Osteocyte (in vitro differentiated cells): ENCODE data around the gene RALGPS2. TPM values are rescaled to one million over a fixed set of nuclear protein-coding genes. Genes with fewer than 3 reads are reported as not detected.

ENCODE experiments used
- DNase-seq: peaks from one replicate; pipeline ENCODE4 v3.0.0; 2021; ENCODE audit warnings: mixed read lengths; ENCODE audit not compliant: unreplicated experiment; ENCODE audit errors: extremely low spot score
- H3K27ac Mint-ChIP-seq: one replicate; pipeline ENCODE4 v1.8.0; 2021; ENCODE audit warnings: mild to moderate bottlenecking, mixed read lengths; ENCODE audit not compliant: unreplicated experiment
- H3K27me3 Mint-ChIP-seq: one replicate; pipeline ENCODE4 v1.8.0; 2021; ENCODE audit warnings: mixed read lengths; ENCODE audit not compliant: unreplicated experiment
- H3K36me3 Mint-ChIP-seq: one replicate; pipeline ENCODE4 v1.8.0; 2021; ENCODE audit warnings: mixed read lengths; ENCODE audit not compliant: unreplicated experiment
- H3K4me1 Mint-ChIP-seq: one replicate; pipeline ENCODE4 v1.8.0; 2021; ENCODE audit warnings: mixed read lengths; ENCODE audit not compliant: unreplicated experiment
- H3K4me3 Mint-ChIP-seq: one replicate; pipeline ENCODE4 v1.8.0; 2021; ENCODE audit warnings: mild to moderate bottlenecking, moderate library complexity, mixed read lengths; ENCODE audit not compliant: unreplicated experiment
- H3K9me3 Mint-ChIP-seq: one replicate; pipeline ENCODE4 v1.8.0; 2021; ENCODE audit warnings: mixed read lengths; ENCODE audit not compliant: unreplicated experiment
- CTCF ChIP-seq: fragments of 200-600 bp; sonication (generic); IDR thresholded peaks from 2 replicates; pipeline ENCODE4 v1.5.0; 2021; ENCODE audit warnings: antibody characterized with exemption, mild to moderate bottlenecking, moderate library complexity
- long read RNA-seq: library from polyadenylated mRNA; unstranded; transcript quantifications from one replicate; pipeline ENCODE4 v2.0.0, GENCODE V29; 2021
- total RNA-seq: library from RNA; stranded (reverse); gene quantifications from 2 replicates; pipeline ENCODE4 v1.2.1, GENCODE V29; 2021

RALGPS2 gene
- 6.5 and 8.4 TPM in 2 replicates for total RNA-seq
- long read RNA-seq, full-length matches to known transcripts: 7 of 13 reads
- long read RNA-seq, partial matches to known transcripts: 1 of 13 reads
- long read RNA-seq, other reads (novel, unspliced or antisense): 5 of 13 reads

GRCh38 chr1:178724728-178725465 is at the start of gene RALGPS2:
TSS of gene RALGPS2 (plus strand) at chr1:178725244. CDS start at chr1:178776765, 51,521 bp downstream.
- no peaks in the 10 kb centered on the region for H3K9me3 Mint-ChIP-seq
- peak; percentile 86 for DNase-seq
- peak within 1 kb of the TSS; percentile 45 for H3K27ac Mint-ChIP-seq
- H3K4me3 Mint-ChIP-seq: peak within 1 kb of the TSS; percentile 80
- TF ChIP-seq CTCF: no peak
- H3K36me3 Mint-ChIP-seq: no peaks in the 10 kb centered on the region
- H3K27me3 Mint-ChIP-seq: no peaks in the 10 kb centered on the region
- peaks cover 19% of the 10 kb centered on the region for H3K4me1 Mint-ChIP-seq

GRCh38 chr1:178679237-178679636 is 45.8 kb upstream of the RALGPS2 start:
- no peaks in the 10 kb centered on the region for H3K27me3 Mint-ChIP-seq
- TF ChIP-seq CTCF: no peak
- no peaks in the 10 kb centered on the region for H3K36me3 Mint-ChIP-seq
- H3K4me1 Mint-ChIP-seq: peaks cover 19% of the 10 kb centered on the region
- H3K9me3 Mint-ChIP-seq: no peaks in the 10 kb centered on the region
- DNase-seq: no peak
- H3K4me3 Mint-ChIP-seq: no peak overlapping the region
- H3K27ac Mint-ChIP-seq: no peak overlapping the region

GRCh38 chr1:178682429-178682828 is 42.6 kb upstream of the RALGPS2 start:
- H3K4me3 Mint-ChIP-seq: no peak overlapping the region
- DNase-seq: no peak
- H3K4me1 Mint-ChIP-seq: peaks cover 33% of the 10 kb centered on the region
- H3K27ac Mint-ChIP-seq: no peak overlapping the region
- H3K9me3 Mint-ChIP-seq: no peaks in the 10 kb centered on the region
- no peaks in the 10 kb centered on the region for H3K27me3 Mint-ChIP-seq
- no peaks in the 10 kb centered on the region for H3K36me3 Mint-ChIP-seq
- TF ChIP-seq CTCF: no peak

- no peaks in the 10 kb centered on the region for H3K27me3 Mint-ChIP-seq
- H3K4me1 Mint-ChIP-seq: peaks cover 33% of the 10 kb centered on the region
- no peak for TF ChIP-seq CTCF
- no peak overlapping the region for H3K27ac Mint-ChIP-seq
- no peak for DNase-seq
- H3K36me3 Mint-ChIP-seq: no peaks in the 10 kb centered on the region
- no peaks in the 10 kb centered on the region for H3K9me3 Mint-ChIP-seq
- no peak overlapping the region for H3K4me3 Mint-ChIP-seq
Observed at GRCh38 chr1:178682886-178683285, 42.2 kb upstream of the RALGPS2 start.

GRCh38 chr1:178683291-178683690 is 41.8 kb upstream of the RALGPS2 start:
- no peak for DNase-seq
- Mint-ChIP-seq H3K9me3 (no peaks in the 10 kb centered on the region), H3K27ac (no peak overlapping the region), H3K4me1 (peaks cover 33% of the 10 kb centered on the region), H3K4me3 (no peak overlapping the region), H3K36me3 (no peaks in the 10 kb centered on the region), H3K27me3 (no peaks in the 10 kb centered on the region)
- TF ChIP-seq CTCF: no peak
